ENCODE data around the gene PSMB10. TPM values are rescaled to one million over a fixed set of nuclear protein-coding genes. Genes with fewer than 3 reads are reported as not detected.
"Not testable (repeated sequence)": the region's sequence is repeated elsewhere in the genome, so short reads cannot be mapped to it uniquely, and the experiment has no call there.

Gene PSMB10
- total RNA-seq, 5 donors from 2014 or later (not counting 1 experiment from before 2014, with no cell fraction given): 118 to 214 (median 165) TPM

GRCh38 chr16:67940446-67941089, 3.9 kb upstream of the PSMB10 start:
- Histone ChIP-seq H3K27me3 (replicated peaks in 1 of 2; ENCODE audit: control insufficient read depth in 2 of 2, extremely low read depth in 1 of 2, insufficient read depth in 2 of 2, low read length in 1 of 2) (no peaks in the 10 kb centered on the region), H3K9me3 (no peaks in the 10 kb centered on the region), H3K4me1 (ENCODE audit: control insufficient read depth in 1 of 2, extremely low read depth in 1 of 2, insufficient read depth in 2 of 2, low read length in 2 of 2) (peaks cover 6 to 54% of the 10 kb centered on the region in 2 experiments), H3K36me3 (ENCODE audit: control insufficient read depth in 2 of 2, extremely low read depth in 1 of 2, insufficient read depth in 1 of 2, low read length in 1 of 2) (peaks cover 0 to 6% of the 10 kb centered on the region in 2 donors), H3K27ac (ENCODE audit: low read length) (peak overlapping the region; percentile 45), H3K4me3 (ENCODE audit: control insufficient read depth in 1 of 2, extremely low read depth in 1 of 2, low read length in 1 of 2) (no peak overlapping the region)
- DNase-seq (no peak), ATAC-seq (replicated peaks in 1 of 4) (no peak)
- Mint-ChIP-seq H3K36me3 (peaks cover 6% of the 10 kb centered on the region), H3K9me3 (no peaks in the 10 kb centered on the region), H3K4me3 (peak overlapping the region in 2 of 3 donors; percentile 29 to 72), H3K27me3 (no peaks in the 10 kb centered on the region), H3K4me1 (peaks cover 31 to 41% (median 41%) of the 10 kb centered on the region in 3 donors), H3K27ac (peak overlapping the region; percentile 86 to 91)
- CTCF ChIA-PET: interaction anchor here (0.5 to 0.6 kb wide), 6 partner anchors 17 to 1398 kb away, joined by 3 to 9 read pairs (median 4); no protein-coding TSS in a partner anchor
- 95% methylated on average over 4 of the region's 5 CpGs for WGBS (ENCODE audit: insufficient coverage)
- POLR2A ChIA-PET: interaction anchor here (0.6 kb wide), 2 partner anchors 66 to 899 kb away, joined by 4 to 6 read pairs; no protein-coding TSS in a partner anchor

DNA sequence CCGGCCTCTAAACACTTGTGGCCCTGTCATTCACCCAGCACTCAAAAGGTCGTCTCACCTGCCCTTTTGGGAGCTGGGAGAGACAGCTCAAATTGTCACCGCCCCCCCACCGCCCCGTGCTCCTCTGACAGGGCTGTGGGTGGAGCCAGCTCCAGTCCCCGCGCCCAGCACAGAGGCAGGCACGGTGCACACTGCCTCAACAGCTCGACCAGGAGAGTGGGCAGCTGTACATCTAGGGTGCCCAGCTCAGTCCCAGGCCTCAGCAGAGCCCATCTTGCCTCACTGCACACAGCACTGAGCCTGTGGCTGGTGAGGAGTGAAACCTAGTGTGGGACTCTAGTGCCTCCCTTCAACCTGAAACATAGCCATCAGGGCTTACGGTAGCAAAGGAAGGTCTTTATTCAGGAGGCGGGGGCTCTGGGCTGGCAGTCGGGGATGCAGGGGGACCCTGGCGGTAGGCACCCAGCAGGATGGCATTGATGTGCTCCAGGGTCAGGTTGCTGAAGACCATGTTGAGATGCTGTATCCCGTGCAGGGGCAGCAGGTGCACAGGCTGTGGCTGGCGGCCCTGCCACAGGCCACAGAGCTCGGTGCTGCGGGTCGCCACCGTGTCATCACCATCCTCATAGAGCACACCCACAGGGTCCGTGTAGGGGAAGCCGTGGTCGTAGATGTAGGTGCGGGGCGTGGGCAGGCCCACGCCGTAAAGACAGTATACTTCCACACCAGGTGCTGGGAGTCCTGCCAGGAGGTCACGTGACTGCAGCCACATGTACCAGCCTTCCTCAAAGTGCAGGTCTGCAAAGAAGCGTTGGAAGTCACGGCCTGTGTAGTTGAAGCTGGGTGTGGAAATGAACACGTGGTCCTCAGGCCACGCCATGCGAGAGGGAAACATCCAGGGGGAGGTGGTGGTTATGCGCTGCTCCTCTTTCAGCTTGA, 3.1 kb upstream of the PSMB10 start:
- peak overlapping the region; percentile 45 for H3K27ac ChIP-seq (ENCODE audit: low read length)
- H3K9me3 ChIP-seq: no peaks in the 10 kb centered on the region
- no peak overlapping the region for H3K4me3 ChIP-seq (ENCODE audit: control insufficient read depth in 1 of 2, extremely low read depth in 1 of 2, low read length in 1 of 2)
- Mint-ChIP-seq H3K36me3 (peaks cover 11% of the 10 kb centered on the region), H3K4me1 (peaks cover 38 to 49% (median 49%) of the 10 kb centered on the region in 3 donors), H3K27me3 (no peaks in the 10 kb centered on the region), H3K27ac (peak overlapping the region; percentile 86 to 91), H3K4me3 (peak overlapping the region; percentile 29 to 72 (median 50)), H3K9me3 (no peaks in the 10 kb centered on the region)
- no peaks in the 10 kb centered on the region for H3K27me3 ChIP-seq (replicated peaks in 1 of 2; ENCODE audit: control insufficient read depth in 2 of 2, extremely low read depth in 1 of 2, insufficient read depth in 2 of 2, low read length in 1 of 2)
- H3K4me1 ChIP-seq (ENCODE audit: control insufficient read depth in 1 of 2, extremely low read depth in 1 of 2, insufficient read depth in 2 of 2, low read length in 2 of 2): peaks cover 6 to 62% of the 10 kb centered on the region in 2 experiments
- DNase-seq (peak in 23 of 35 experiments; percentile 16 to 59 (median 26)), ATAC-seq (replicated peaks in 1 of 4) (no peak)
- peaks cover 0 to 7% of the 10 kb centered on the region in 2 donors for H3K36me3 ChIP-seq (ENCODE audit: control insufficient read depth in 2 of 2, extremely low read depth in 1 of 2, insufficient read depth in 1 of 2, low read length in 1 of 2)
- 50% methylated on average over 17 of the region's 33 CpGs for WGBS (ENCODE audit: insufficient coverage)
- POLR2A ChIA-PET: interaction anchor here (0.6 to 0.7 kb wide), 2 partner anchors 67 to 1824 kb away, joined by 3 to 6 read pairs; no protein-coding TSS in a partner anchor
- CTCF ChIA-PET: interaction anchor here (0.5 to 0.6 kb wide), 4 partner anchors 51 to 418 kb away, joined by 3 to 7 read pairs (median 4); no protein-coding TSS in a partner anchor

DNA sequence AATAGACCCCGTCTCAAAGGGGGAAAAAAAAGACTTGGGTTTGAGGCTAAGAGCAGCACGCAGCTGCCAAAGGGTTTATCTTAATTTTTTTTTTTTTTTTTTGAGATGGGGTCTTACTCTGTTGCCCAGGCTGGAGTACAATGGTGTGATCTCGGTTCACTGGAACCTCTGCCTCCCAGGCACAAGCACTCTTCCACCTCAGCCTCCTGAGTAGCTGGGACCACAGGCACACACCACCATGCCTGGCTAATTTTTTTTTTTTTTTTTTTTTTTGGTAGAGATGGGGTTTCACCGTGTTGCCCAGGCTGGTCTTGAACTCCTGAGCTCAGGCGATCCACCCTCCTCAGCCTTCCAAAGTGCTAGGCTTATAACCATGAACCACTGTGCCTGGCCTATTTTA, 1.1 kb upstream of the PSMB10 start:
- H3K27ac Mint-ChIP-seq: peak overlapping the region in 1 of 2 donors; percentile 99
- H3K4me3 ChIP-seq (ENCODE audit: control insufficient read depth in 1 of 2, extremely low read depth in 1 of 2, low read length in 1 of 2); DNase-seq; H3K9me3 Mint-ChIP-seq; ATAC-seq (replicated peaks in 1 of 4); H3K27me3 Mint-ChIP-seq; H3K27me3 ChIP-seq (replicated peaks in 1 of 2; ENCODE audit: control insufficient read depth in 2 of 2, extremely low read depth in 1 of 2, insufficient read depth in 2 of 2, low read length in 1 of 2); H3K9me3 ChIP-seq: not testable (repeated sequence)
- peaks cover 20% of the 10 kb centered on the region for H3K36me3 Mint-ChIP-seq
- no CpG with 5 or more reads among the region's 5 CpGs for WGBS (ENCODE audit: insufficient coverage)
- POLR2A ChIA-PET: interaction anchor here (0.6 to 0.7 kb wide), 5 partner anchors 28 to 1403 kb away, joined by 3 to 11 read pairs (median 4); partner anchors contain the start of gene PSKH1 (in 1 of the 2)
- peak overlapping the region in 2 of 3 donors; percentile 98 to 99 for H3K4me3 Mint-ChIP-seq
- H3K4me1 ChIP-seq (ENCODE audit: control insufficient read depth in 1 of 2, extremely low read depth in 1 of 2, insufficient read depth in 2 of 2, low read length in 2 of 2): peaks cover 6 to 67% of the 10 kb centered on the region in 2 experiments
- peak overlapping the region; percentile 82 for H3K27ac ChIP-seq (ENCODE audit: low read length)
- H3K4me1 Mint-ChIP-seq: peaks cover 49 to 61% (median 57%) of the 10 kb centered on the region in 3 donors
- CTCF ChIA-PET: interaction anchor here (0.7 to 1.0 kb wide), 4 partner anchors 9 to 28 kb away, joined by 4 to 6 read pairs (median 4); no protein-coding TSS in a partner anchor
- H3K36me3 ChIP-seq (ENCODE audit: control insufficient read depth in 2 of 2, extremely low read depth in 1 of 2, insufficient read depth in 1 of 2, low read length in 1 of 2): peaks cover 4 to 22% of the 10 kb centered on the region in 2 donors

- Histone ChIP-seq H3K4me3 (ENCODE audit: control insufficient read depth in 1 of 2, extremely low read depth in 1 of 2, low read length in 1 of 2) (peak overlapping the region; percentile 95 to 97), H3K4me1 (ENCODE audit: control insufficient read depth in 1 of 2, extremely low read depth in 1 of 2, insufficient read depth in 2 of 2, low read length in 2 of 2) (peaks cover 6 to 60% of the 10 kb centered on the region in 2 experiments), H3K27me3 (replicated peaks in 1 of 2; ENCODE audit: control insufficient read depth in 2 of 2, extremely low read depth in 1 of 2, insufficient read depth in 2 of 2, low read length in 1 of 2) (no peaks in the 10 kb centered on the region), H3K36me3 (ENCODE audit: control insufficient read depth in 2 of 2, extremely low read depth in 1 of 2, insufficient read depth in 1 of 2, low read length in 1 of 2) (peaks cover 4 to 29% of the 10 kb centered on the region in 2 donors), H3K27ac (ENCODE audit: low read length) (peak overlapping the region; percentile 82), H3K9me3 (no peaks in the 10 kb centered on the region)
- no peaks in the 10 kb centered on the region for H3K27me3 Mint-ChIP-seq
- peak overlapping the region; percentile 98 to 99 (median 99) for H3K4me3 Mint-ChIP-seq
- peaks cover 25% of the 10 kb centered on the region for H3K36me3 Mint-ChIP-seq
- DNase-seq (peak in 33 of 35 experiments; percentile 62 to 90 (median 73)), ATAC-seq (replicated peaks in 1 of 4) (peak; percentile 54 to 61 (median 59))
- H3K9me3 Mint-ChIP-seq: no peaks in the 10 kb centered on the region
- ChIA-PET POLR2A (interaction anchor here (0.6 to 0.7 kb wide), 3 partner anchors 29 to 457 kb away, joined by 3 read pairs; no protein-coding TSS in a partner anchor), CTCF (no interaction called here)
- H3K4me1 Mint-ChIP-seq: peaks cover 47 to 59% (median 55%) of the 10 kb centered on the region in 3 donors
- 80% methylated on average over 3 of the region's 6 CpGs for WGBS (ENCODE audit: insufficient coverage)
- peak overlapping the region; percentile 99 for H3K27ac Mint-ChIP-seq
Measured at GRCh38 chr16:67936880-67937605, 393 bp upstream of the PSMB10 start.

GRCh38 chr16:67935402-67936123, 1.1 kb downstream of the PSMB10 start:
- H3K27ac Mint-ChIP-seq: peak overlapping the region; percentile 99
- no peaks in the 10 kb centered on the region for H3K27me3 ChIP-seq (replicated peaks in 1 of 2; ENCODE audit: control insufficient read depth in 2 of 2, extremely low read depth in 1 of 2, insufficient read depth in 2 of 2, low read length in 1 of 2)
- ChIA-PET CTCF (interaction anchor here (0.5 to 1.5 kb wide), 5 partner anchors 129 to 454 kb away, joined by 3 to 5 read pairs (median 4); partner anchors contain the start of genes ACD (in 1 of the 2), ATP6V0D1 (in 1 of the 2), RANBP10 (in 1 of the 2) and TSNAXIP1 (in 1 of the 2)), POLR2A (interaction anchor here (0.6 kb wide), 2 partner anchors 42 to 1792 kb away, joined by 3 to 8 read pairs; partner anchors contain the start of gene PSKH1 (in 1 of the 2))
- peaks cover 38 to 48% (median 44%) of the 10 kb centered on the region in 3 donors for H3K4me1 Mint-ChIP-seq
- H3K4me3 ChIP-seq (ENCODE audit: control insufficient read depth in 1 of 2, extremely low read depth in 1 of 2, low read length in 1 of 2): peak overlapping the region; percentile 95 to 97
- ATAC-seq (replicated peaks in 1 of 4) (peak; percentile 89 to 91 (median 90)), DNase-seq (peak; percentile 82 to 97 (median 95))
- H3K36me3 Mint-ChIP-seq: peaks cover 25% of the 10 kb centered on the region
- H3K27me3 Mint-ChIP-seq: no peaks in the 10 kb centered on the region
- peaks cover 9 to 41% of the 10 kb centered on the region in 2 donors for H3K36me3 ChIP-seq (ENCODE audit: control insufficient read depth in 2 of 2, extremely low read depth in 1 of 2, insufficient read depth in 1 of 2, low read length in 1 of 2)
- H3K4me3 Mint-ChIP-seq: peak overlapping the region; percentile 98 to 99 (median 99)
- H3K27ac ChIP-seq (ENCODE audit: low read length): peak overlapping the region; percentile 82
- WGBS (ENCODE audit: insufficient coverage): 11% methylated on average over 55 of the region's 55 CpGs
- no peaks in the 10 kb centered on the region for H3K9me3 Mint-ChIP-seq
- peaks cover 6 to 47% of the 10 kb centered on the region in 2 experiments for H3K4me1 ChIP-seq (ENCODE audit: control insufficient read depth in 1 of 2, extremely low read depth in 1 of 2, insufficient read depth in 2 of 2, low read length in 2 of 2)
- H3K9me3 ChIP-seq: no peaks in the 10 kb centered on the region
